HepG2 (cell line): ENCODE measurements around the gene LYRM4. TPM values are rescaled to one million over a fixed set of nuclear protein-coding genes. Genes with fewer than 3 reads are reported as not detected.

Experiments used
- ASH2L ChIP-seq: fragments of 300-600, 200-600 bp; sonication (generic); IDR thresholded peaks from 2 replicates; pipeline ENCODE4 v1.7.0; 2017; ENCODE audit warnings: low read depth, mild to moderate bottlenecking, moderate library complexity, mixed read lengths, low read length; ENCODE audit not compliant: insufficient read length
- ATAD3A ChIP-seq: sonication (generic); formaldehyde crosslinking; IDR thresholded peaks from 2 replicates; pipeline ENCODE4 v1.4.0; 2020; ENCODE audit warnings: missing genetic modification reagents
- ATF5 ChIP-seq: sonication (generic); formaldehyde crosslinking; IDR thresholded peaks from 2 replicates; pipeline ENCODE4 v1.4.0; 2020; ENCODE audit warnings: mild to moderate bottlenecking, low read depth, missing genetic modification reagents
- ELF1 ChIP-seq: sonication (generic); formaldehyde crosslinking; IDR thresholded peaks from 2 replicates; pipeline ENCODE4 v1.4.0; 2020; ENCODE audit warnings: missing genetic modification reagents
- ELK4 ChIP-seq: sonication (generic); formaldehyde crosslinking; IDR thresholded peaks from 2 replicates; pipeline ENCODE4 v1.9.0; 2021; ENCODE audit warnings: missing genetic modification reagents, borderline replicate concordance
- FLYWCH1 ChIP-seq: sonication (generic); formaldehyde crosslinking; IDR thresholded peaks from 2 replicates; pipeline ENCODE4 v1.8.1; 2023; ENCODE audit warnings: mild to moderate bottlenecking, missing genetic modification reagents
- GZF1 ChIP-seq: sonication (generic); formaldehyde crosslinking; IDR thresholded peaks from 2 replicates; pipeline ENCODE4 v1.5.1; 2020; ENCODE audit warnings: mild to moderate bottlenecking, missing genetic modification reagents
- JUN ChIP-seq: sonication (generic); formaldehyde crosslinking; IDR thresholded peaks from 2 replicates; pipeline ENCODE4 v1.4.0; 2020; ENCODE audit warnings: mild to moderate bottlenecking, missing genetic modification reagents
- MTA1 ChIP-seq: sonication (generic); formaldehyde crosslinking; IDR thresholded peaks from 2 replicates; pipeline ENCODE4 v1.4.0; 2020; ENCODE audit warnings: missing genetic modification reagents, mild to moderate bottlenecking, borderline replicate concordance
- MTA3 ChIP-seq: sonication (generic); formaldehyde crosslinking; IDR thresholded peaks from 2 replicates; pipeline ENCODE4 v1.4.0; 2020; ENCODE audit warnings: missing genetic modification reagents
- MTF1 ChIP-seq: sonication (generic); formaldehyde crosslinking; IDR thresholded peaks from 2 replicates; pipeline ENCODE4 v1.5.0; 2020; ENCODE audit warnings: missing genetic modification reagents
- NONO ChIP-seq, 2 experiments: fragments of 450-650 bp in 1 of 2; sonication (generic) in 1 of 2; formaldehyde crosslinking in 1 of 2; IDR thresholded peaks in 1 of 2; conservative IDR thresholded peaks in 1 of 2; 2 replicates each; pipeline versions ENCODE4 v1.6.1 to v1.8.0; 2017 to 2022; ENCODE audit warnings: mild to moderate bottlenecking in 1 of 2, missing genetic modification reagents in 1 of 2, moderate library complexity in 1 of 2
- SMAD9 ChIP-seq: sonication (generic); formaldehyde crosslinking; IDR thresholded peaks from 2 replicates; pipeline ENCODE4 v1.5.1; 2020; ENCODE audit warnings: mild to moderate bottlenecking, missing genetic modification reagents
- TOE1 ChIP-seq: sonication (generic); formaldehyde crosslinking; IDR thresholded peaks from 2 replicates; pipeline ENCODE4 v1.4.0; 2020; ENCODE audit warnings: mild to moderate bottlenecking, missing genetic modification reagents
- UBTF ChIP-seq: sonication (generic); formaldehyde crosslinking; IDR thresholded peaks from 2 replicates; pipeline ENCODE4 v1.4.0; 2020; ENCODE audit warnings: mild to moderate bottlenecking, missing genetic modification reagents
- ZNF260 ChIP-seq: sonication (generic); formaldehyde crosslinking; IDR thresholded peaks from 2 replicates; pipeline ENCODE4 v1.4.0; 2020; ENCODE audit warnings: missing genetic modification reagents, low read depth, mild to moderate bottlenecking, borderline replicate concordance
- ZNF343 ChIP-seq: sonication (generic); formaldehyde crosslinking; IDR thresholded peaks from 2 replicates; pipeline ENCODE4 v1.4.0; 2020; ENCODE audit warnings: mild to moderate bottlenecking, missing genetic modification reagents
- ZNF530 ChIP-seq: sonication (generic); formaldehyde crosslinking; IDR thresholded peaks from 2 replicates; pipeline ENCODE4 v1.5.0; 2020; ENCODE audit warnings: low read depth, mild to moderate bottlenecking, missing genetic modification reagents
- ZNF558 ChIP-seq: sonication (generic); formaldehyde crosslinking; IDR thresholded peaks from 2 replicates; pipeline ENCODE4 v1.9.0; 2022; ENCODE audit warnings: mild to moderate bottlenecking, missing genetic modification reagents, borderline replicate concordance
- ZNF598 ChIP-seq: sonication (generic); formaldehyde crosslinking; IDR thresholded peaks from 2 replicates; pipeline ENCODE4 v1.5.1; 2020; ENCODE audit warnings: mild to moderate bottlenecking, missing genetic modification reagents, borderline replicate concordance
- ZNF788 ChIP-seq: sonication (generic); formaldehyde crosslinking; IDR thresholded peaks from 2 replicates; pipeline ENCODE4 v1.5.0; 2020; ENCODE audit warnings: mild to moderate bottlenecking, missing genetic modification reagents, borderline replicate concordance
- polyA plus RNA-seq, 8 experiments: library from polyadenylated mRNA; depleted of rRNA in 3 of 8; stranded (reverse) in 7 of 8; unstranded in 1 of 8; fragments of >200 nt; fragmentation: Illumina TruSeq in 4 of 8; extraction: Trizol in 4 of 8; gene quantifications; 2 replicates each; pipeline versions ENCODE4 v1.2.1 to v1.2.3, GENCODE V29; 2011 to 2016; ENCODE audit warnings: low read depth in 4 of 8, missing spikeins in 1 of 8, mixed read lengths in 1 of 8; ENCODE audit not compliant: insufficient read depth in 1 of 8
- total RNA-seq, 5 experiments: library from RNA; depleted of rRNA; stranded (reverse); fragments of >200 nt; fragmentation: Illumina TruSeq; extraction: Trizol; gene quantifications; 2 replicates each; pipeline ENCODE4 v1.2.3, GENCODE V29; 2016; ENCODE audit warnings: low read depth in 1 of 5
- TF ChIP-seq, protein P1 (sequence below): sonication (generic); formaldehyde crosslinking; IDR thresholded peaks from 2 replicates; pipeline ENCODE4 v1.4.0; 2020; ENCODE audit warnings: missing genetic modification reagents
- TF ChIP-seq, protein P2 (sequence below): sonication (generic); formaldehyde crosslinking; IDR thresholded peaks from 2 replicates; pipeline ENCODE4 v1.9.0; 2021; ENCODE audit warnings: missing genetic modification reagents, mild to moderate bottlenecking, borderline replicate concordance

The LYRM4 gene
- total and polyA plus RNA-seq, 2 of the 13 experiments (the other 11 are each of a cell fraction or from before 2014, with no cell fraction given): 64.6 to 67.5 TPM

- TF ChIP-seq UBTF (peak; percentile 58; the same call in 1 of the 2 replicates), ZNF530 (CRISPR knock-in tag) (no peak), ATAD3A (CRISPR knock-in tag) (no peak), FLYWCH1 (CRISPR knock-in tag) (no peak), NONO (IDR thresholded peaks at IDR 0.05) (no peak), NONO (CRISPR knock-in tag; conservative IDR thresholded peaks at IDR 0.05) (peak; percentile 21; the same call in 1 of the 2 replicates), ZNF788 (CRISPR knock-in tag) (peak; percentile 86; the same call in 1 of the 2 replicates), GZF1 (CRISPR knock-in tag) (no peak; the same call in 1 of the 2 replicates), ZNF558 (CRISPR knock-in tag) (no peak), ASH2L (peak; percentile 96), ZNF260 (no peak), ELF1 (CRISPR knock-in tag) (no peak; the same call in 1 of the 2 replicates), JUN (CRISPR knock-in tag) (peak; percentile 64), ZNF598 (CRISPR knock-in tag) (no peak), MTA3 (CRISPR knock-in tag) (no peak), MTA1 (CRISPR knock-in tag) (no peak), TOE1 (CRISPR knock-in tag) (peak; percentile 25; the same call in 1 of the 2 replicates), ZNF343 (CRISPR knock-in tag) (no peak), ATF5 (no peak), MTF1 (no peak), SMAD9 (CRISPR knock-in tag) (no peak), ELK4 (no peak)
- TF ChIP-seq, protein P1, sequence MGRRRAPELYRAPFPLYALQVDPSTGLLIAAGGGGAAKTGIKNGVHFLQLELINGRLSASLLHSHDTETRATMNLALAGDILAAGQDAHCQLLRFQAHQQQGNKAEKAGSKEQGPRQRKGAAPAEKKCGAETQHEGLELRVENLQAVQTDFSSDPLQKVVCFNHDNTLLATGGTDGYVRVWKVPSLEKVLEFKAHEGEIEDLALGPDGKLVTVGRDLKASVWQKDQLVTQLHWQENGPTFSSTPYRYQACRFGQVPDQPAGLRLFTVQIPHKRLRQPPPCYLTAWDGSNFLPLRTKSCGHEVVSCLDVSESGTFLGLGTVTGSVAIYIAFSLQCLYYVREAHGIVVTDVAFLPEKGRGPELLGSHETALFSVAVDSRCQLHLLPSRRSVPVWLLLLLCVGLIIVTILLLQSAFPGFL (CRISPR knock-in tag): no peak
- TF ChIP-seq, protein P2, sequence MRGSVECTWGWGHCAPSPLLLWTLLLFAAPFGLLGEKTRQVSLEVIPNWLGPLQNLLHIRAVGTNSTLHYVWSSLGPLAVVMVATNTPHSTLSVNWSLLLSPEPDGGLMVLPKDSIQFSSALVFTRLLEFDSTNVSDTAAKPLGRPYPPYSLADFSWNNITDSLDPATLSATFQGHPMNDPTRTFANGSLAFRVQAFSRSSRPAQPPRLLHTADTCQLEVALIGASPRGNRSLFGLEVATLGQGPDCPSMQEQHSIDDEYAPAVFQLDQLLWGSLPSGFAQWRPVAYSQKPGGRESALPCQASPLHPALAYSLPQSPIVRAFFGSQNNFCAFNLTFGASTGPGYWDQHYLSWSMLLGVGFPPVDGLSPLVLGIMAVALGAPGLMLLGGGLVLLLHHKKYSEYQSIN (CRISPR knock-in tag): no peak
Observed at GRCh38 chr6:5059036-5059896, 201.5 kb downstream of the LYRM4 start (continued).
